GM18502 (cell line): Measurements from ENCODE around the gene FAR2.
"Not testable (repeated sequence)": the region's sequence is repeated elsewhere in the genome, so short reads cannot be mapped to it uniquely, and the experiment has no call there.

Source experiments
- ATAC-seq: cut with Tn5 transposase; IDR thresholded peaks from one replicate; pipeline ENCODE4 v1.9.1; 2021; ENCODE audit warnings: mild to moderate bottlenecking; ENCODE audit not compliant: unreplicated experiment, poor library complexity

FAR2 gene

GRCh38 chr12:29152223-29152868 lies 3.3 kb downstream of the FAR2 start:
- ATAC-seq: peak; percentile 86

- no peak for ATAC-seq
These were observed 4.0 kb downstream of the FAR2 start for GRCh38 chr12:29152981-29153630.

GRCh38 chr12:29155079-29155478 lies 6.0 kb downstream of the FAR2 start:
- peak; percentile 69 for ATAC-seq

GRCh38 chr12:29157486-29157946 lies 8.4 kb downstream of the FAR2 start:
- no peak for ATAC-seq

GRCh38 chr12:29158115-29158763 lies 9.2 kb downstream of the FAR2 start:
- no peak for ATAC-seq

GRCh38 chr12:29159661-29160060 lies 10.6 kb downstream of the FAR2 start:
- no peak for ATAC-seq

GRCh38 chr12:29160230-29160629 lies 11.2 kb downstream of the FAR2 start:
- ATAC-seq: no peak

- no peak for ATAC-seq
These were observed 14.1 kb downstream of the FAR2 start for GRCh38 chr12:29163146-29163545.

- peak; percentile 100 for ATAC-seq
These were observed 15.7 kb downstream of the FAR2 start for GRCh38 chr12:29164477-29165393.

- no peak for ATAC-seq
These were observed 18.4 kb downstream of the FAR2 start for GRCh38 chr12:29167445-29167844.

- ATAC-seq: no peak
These were observed 18.9 kb downstream of the FAR2 start for GRCh38 chr12:29167988-29168387.

GRCh38 chr12:29169978-29170377 lies 20.9 kb downstream of the FAR2 start:
- not testable (repeated sequence) for ATAC-seq

GRCh38 chr12:29170478-29171084 lies 21.5 kb downstream of the FAR2 start:
- not testable (repeated sequence) for ATAC-seq

- no peak for ATAC-seq
These were observed 22.6 kb downstream of the FAR2 start for GRCh38 chr12:29171421-29172258.

GRCh38 chr12:29176941-29177340 lies 27.9 kb downstream of the FAR2 start:
- ATAC-seq: no peak

- not testable (repeated sequence) for ATAC-seq
These were observed 33.2 kb downstream of the FAR2 start for GRCh38 chr12:29182247-29182646.

GRCh38 chr12:29187756-29188155 lies 38.7 kb downstream of the FAR2 start:
- no peak for ATAC-seq

GRCh38 chr12:29191267-29191850 lies 42.3 kb downstream of the FAR2 start:
- ATAC-seq: no peak

- no peak for ATAC-seq
These were observed 49.8 kb downstream of the FAR2 start for GRCh38 chr12:29198901-29199300.
